Activated T-cell treated with anti-CD3 and anti-CD28 coated beads, Interleukin-2, amount 50 U/mL, for 48 hours (primary cell): ENCODE results near the gene MFN1.
"Not testable (repeated sequence)": the region's sequence is repeated elsewhere in the genome, so short reads cannot be mapped to it uniquely, and the experiment has no call there.

Source experiments
- DNase-seq, 2 experiments: peaks; one replicate each; pipeline ENCODE4 v3.0.0-alpha.2; 2020

The MFN1 gene

GRCh38 chr3:179347345-179348194 is at the start of gene MFN1:
Gene MFN1 (plus strand): TSS chr3:179347709. CDS start chr3:179348852, 1,143 bp downstream.
- DNase-seq: peak; percentile 89 to 90

DNA sequence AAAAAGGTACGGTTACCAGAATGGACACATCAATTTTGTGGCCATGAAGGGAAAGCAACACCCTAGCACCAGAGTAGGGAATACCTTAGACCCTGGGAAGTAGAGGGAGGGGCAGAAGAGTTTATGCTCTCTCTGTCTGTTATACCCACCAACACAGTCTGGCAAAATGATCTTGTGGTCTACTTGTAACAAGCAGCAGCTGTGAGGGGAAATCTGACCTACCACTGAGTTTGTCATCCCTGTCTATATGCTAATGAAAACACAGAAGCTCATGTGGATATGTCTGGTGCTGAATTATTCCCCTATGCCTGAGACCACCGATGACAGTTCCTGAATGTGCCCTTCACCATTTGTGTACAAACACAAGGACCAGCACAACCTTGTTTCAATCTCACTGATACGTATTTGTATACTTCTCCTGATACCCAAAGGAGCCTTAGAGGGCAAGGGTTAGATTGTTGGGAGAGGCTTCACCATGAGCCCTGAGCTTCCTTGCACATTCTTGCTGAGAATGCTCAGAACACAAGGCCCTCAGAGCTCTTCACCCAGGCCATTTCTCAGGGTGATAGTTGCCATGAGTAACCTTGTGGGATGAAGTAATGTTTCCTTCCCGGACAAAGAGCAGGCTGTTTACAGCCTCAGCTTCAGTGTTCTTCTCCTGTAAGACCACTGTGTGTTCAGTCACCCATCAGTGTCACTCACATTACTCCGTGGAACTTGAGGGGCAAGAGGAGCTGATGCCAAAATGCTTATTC is 49.4 kb upstream of the MFN1 start:
- DNase-seq: no peak

DNA sequence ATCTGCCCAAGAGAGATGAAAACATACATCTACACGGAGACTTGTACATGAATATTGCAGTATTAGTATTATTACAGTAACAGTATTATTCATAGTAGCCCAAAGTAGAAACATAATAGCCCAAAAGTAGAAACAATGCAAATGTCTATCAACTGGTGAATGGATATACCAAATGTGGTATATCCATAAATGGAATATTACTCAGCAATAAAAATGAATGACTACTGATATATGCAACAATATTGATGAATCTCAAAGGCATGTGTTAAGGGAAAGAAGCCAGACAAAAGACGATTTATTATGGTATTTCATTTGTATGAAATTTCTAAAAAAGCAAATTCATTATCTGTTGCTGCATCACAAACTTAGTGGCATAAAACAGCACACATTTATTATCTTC is 48.2 kb upstream of the MFN1 start:
- DNase-seq: no peak

DNA sequence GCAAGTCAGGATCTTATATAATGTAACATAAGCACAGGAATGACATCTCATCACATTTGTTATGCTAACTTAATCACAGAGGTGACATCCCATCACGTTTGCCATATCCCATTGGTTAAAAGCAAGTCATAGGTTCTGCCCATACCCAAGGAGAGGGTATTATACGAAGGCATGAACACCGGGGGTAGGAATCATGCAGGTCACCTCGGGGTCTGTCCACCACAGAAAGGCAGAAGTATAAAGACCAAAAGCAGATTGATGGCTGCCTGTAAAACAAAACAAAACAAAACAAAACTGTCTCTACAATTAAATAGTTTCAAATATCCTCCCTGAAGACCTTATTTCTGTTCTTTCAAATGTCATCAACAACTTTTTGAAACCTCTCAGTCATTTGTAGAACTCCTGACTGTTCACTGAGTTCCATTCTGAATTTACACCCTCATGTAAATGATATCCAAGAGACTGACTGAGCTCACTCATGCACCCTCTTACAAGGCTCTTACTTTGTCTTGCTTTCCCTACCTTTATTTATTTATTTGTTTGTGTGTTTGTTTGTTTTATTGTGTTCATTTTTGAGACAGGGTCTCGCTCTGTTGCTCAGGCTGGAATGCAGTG is 47.4 kb upstream of the MFN1 start:
- no peak for DNase-seq

DNA sequence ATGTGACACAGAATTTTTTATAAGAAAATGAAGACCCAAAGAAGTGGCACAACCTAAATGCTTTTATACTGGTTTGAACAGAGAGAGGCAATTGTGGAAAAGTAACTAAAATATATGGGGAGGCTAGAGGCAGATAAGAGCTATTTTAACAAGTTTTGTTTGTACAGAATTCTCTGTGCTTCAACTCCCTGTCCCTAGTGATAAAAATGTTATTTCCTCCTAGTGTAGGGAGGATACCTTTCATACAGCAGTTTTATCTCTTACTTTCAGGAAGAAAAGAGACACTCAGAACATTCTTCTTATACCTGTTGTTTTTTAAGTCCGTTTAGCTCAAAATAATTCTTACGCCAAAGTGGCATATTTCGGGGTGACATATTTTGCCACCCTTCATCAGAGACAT is 45.9 kb upstream of the MFN1 start:
- no peak for DNase-seq

GRCh38 chr3:179302111-179302510 is 45.4 kb upstream of the MFN1 start:
- no peak for DNase-seq

DNA sequence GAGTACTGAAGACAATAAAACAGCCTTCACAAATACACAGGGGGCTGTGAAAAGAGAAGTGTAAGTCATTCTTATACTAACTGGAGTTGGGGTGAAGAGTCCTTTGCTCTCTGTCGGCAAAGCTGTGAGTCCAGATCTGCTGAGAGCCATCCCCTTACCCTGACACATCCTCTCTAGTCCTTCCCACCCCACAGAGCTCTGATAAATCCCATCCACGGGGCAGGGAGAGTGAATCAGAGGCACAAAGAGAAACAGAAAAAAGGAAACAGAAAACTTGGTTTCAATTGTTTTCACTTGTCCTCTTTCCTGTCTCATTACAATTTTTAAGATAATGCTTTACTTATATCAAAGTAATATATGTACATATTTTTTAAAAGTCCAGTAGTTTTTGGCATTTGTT is 42.9 kb upstream of the MFN1 start:
- no peak for DNase-seq

GRCh38 chr3:179307362-179307761 is 40.1 kb upstream of the MFN1 start:
- DNase-seq: not testable (repeated sequence)

GRCh38 chr3:179308001-179308400 is 39.5 kb upstream of the MFN1 start:
- no peak for DNase-seq

DNA sequence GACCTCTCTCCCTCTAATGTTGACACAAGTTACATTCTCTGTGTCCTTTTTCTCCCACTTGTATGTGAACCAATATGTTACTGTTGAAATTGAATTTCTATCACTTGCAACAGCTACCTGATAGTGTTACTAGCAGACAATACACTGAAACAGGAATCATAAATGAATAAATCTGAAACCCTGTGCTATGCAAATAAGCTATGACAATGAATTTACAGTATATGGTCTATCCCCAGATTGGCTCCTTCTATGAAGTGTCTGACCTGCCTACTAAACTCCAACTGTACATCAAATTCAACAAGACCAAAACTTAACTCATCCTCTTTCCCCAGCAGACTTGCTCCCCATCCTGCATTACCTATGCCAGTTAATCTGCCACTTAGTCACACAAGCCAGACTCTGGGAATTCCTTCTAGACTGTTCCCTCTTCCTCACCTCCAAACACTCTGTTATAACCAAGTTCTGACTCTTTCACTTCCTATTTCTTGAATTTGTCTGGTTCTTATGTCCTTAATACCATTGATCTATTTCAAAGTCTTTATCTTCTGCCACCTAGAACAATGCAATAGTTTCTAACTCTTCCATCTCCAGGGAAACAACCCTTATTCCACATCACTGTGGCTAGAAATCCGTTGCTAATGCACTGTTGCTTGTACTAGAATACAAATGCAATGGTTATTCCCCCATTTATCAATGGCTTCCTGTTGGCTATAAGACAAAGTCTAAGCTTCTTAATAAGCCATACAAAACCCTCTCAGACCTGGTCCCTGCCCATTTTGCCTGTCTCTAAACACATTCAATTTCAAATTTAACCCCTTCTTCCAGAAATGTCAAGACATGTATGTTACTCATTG is 38.1 kb upstream of the MFN1 start:
- no peak for DNase-seq

DNA sequence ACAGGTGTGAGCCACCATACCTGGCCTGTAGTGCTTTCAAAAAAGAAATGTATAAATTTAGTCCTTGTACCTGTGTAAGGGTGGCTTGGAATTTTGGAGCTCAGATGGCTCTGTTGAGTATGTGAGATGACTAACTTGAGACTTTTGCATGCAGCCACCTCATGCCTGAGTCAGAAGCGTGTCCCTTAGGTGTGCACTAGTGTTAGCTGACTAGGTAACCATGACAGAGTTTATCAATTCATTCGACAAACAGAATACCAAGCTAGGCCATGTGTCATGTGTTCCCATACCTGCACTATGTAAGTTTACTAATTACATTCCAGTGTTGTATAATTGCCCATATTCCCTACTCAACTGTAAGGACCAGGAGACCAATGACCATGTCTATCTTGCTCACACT is 28.6 kb upstream of the MFN1 start:
- no peak for DNase-seq

GRCh38 chr3:179321668-179322285 is 25.7 kb upstream of the MFN1 start:
- no peak for DNase-seq

DNA sequence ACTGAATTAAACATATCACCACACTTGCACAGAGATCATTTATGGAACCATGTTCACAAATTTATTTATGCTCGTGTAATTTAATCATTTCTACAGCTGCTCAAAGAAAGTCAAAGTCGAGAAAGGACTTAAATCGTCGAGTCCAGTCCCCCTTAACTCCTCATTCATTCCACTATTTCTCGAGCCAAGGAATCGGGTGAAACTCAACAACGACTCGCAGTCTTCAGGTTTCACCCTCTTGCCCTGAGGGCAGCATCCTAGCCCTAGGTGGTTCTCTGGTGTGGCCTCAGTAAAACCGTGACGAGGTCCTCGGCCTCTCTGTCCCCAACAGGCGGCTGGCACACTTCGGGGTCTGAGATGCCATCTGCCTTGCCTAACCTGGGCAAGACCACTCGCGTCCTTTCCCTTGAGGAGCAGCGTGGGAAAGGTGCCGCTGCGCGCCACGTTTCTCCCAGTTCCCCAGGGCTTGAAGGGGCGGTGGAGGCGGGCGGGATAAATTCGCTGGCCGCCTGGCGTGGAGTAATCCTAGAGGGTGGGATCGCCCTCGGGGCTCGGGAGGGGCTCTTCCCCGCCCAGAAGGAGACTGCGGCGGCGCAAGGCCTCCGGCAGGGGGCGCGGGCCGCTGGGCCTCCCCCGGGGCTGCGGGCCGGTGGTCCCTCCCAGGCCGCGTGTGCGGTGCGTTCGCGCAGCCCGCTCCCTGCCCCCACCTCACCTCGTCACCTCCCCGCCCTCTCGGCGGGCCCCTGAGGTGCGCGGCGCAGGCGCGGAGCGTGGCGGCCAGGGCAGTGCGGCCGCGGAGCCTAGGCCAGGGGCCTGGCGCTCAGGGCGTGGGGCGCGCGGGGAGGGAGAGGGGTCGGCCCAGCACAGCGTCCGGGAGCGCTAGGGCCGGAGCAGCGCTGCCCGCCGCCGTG is 25.0 kb upstream of the MFN1 start, which contains the start of gene ZNF639:
Gene ZNF639, plus strand, starts transcription at position 746 of the 911 bp plus-strand sequence. CDS start 5,263 bp downstream, outside the sequence.
- DNase-seq: peak; percentile 83 to 89

DNA sequence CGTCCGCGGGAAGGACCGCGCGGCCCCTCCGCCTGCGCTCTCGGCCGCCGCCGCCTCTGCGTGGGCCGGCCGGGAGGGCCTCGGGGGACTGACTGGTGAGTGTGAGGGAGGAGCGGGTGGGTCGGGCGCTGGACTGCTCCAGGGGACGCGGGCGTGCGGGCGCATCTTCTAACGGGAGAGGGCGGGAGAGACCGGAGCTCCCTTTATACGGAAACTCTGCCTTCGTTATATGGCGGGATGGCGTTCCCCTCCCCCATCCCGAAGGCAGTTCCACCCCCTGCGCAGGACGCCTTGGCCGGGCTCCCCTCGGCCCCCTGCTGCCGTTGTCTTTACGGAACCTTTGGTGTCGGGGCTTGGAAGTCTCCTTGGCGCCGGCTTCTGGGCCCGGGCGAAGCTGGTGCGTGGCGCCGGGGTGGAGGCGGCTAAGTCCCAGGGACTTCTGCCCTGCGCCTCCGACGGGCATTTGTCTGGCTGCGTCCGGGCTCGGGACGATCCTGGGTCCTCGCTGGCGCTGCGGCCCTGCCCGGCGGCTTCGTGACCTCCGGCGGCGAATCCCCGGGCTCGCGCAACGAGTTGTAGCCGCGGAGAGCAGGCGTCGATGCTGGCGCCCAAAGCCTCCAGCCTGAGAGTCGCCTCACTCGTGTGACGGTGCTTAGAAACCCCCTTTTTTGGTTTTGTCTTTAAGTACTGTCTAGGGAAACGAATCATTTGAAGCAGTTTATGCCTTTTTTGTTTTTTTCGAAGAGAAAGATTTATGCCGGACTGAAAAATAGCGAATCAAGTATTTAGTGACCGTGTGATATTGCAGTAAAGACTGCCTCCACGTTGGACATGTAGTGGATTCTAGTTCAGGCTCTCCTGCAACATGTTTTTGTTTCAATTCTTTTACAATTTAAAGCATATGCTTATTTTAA is 24.1 kb upstream of the MFN1 start:
- peak; percentile 74 to 75 for DNase-seq

DNA sequence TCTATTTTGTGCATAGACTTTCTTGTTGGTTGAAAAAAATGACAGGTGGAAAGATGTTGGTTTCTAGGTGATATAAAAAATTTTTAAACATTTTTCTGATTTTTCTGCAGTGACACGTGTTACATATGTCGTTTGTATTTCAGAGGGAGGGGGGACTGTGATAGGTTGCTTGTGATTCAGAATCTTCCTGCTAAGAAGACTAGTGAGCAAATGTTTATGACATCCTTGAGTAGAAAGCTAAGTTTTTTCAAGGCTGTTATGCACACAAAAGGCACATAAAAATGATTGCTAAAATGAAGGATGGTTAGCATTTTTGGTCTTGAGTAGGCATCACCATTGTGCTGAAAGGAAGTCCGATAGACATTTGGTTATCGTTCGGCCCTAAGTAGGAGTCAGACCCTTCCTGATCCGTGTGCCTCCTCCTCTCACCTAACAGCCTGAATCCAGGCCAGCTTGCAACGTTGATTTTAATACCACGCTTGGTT is 23.2 kb upstream of the MFN1 start:
- DNase-seq: no peak

DNA sequence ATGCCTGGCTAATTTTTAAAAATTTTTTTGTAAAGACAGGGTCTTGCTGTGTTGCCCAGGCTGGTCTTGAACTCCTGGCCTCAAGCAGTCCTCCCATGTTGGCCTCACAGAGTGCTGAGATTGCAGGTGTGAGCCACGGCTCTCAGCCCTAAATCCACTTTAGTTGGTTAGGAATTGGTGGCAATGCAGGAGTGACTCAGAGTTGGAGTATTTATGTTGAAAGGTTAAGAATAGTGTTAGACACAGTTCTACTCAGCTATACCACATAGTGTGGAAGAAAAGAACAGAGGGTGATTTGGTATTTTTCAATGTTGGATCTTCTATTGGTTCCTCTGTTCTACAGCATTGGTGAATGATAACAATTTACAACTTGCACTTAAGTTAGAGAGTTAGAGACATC is 17.1 kb upstream of the MFN1 start:
- no peak for DNase-seq

GRCh38 chr3:179332240-179332639 is 15.3 kb upstream of the MFN1 start:
- DNase-seq: no peak

DNA sequence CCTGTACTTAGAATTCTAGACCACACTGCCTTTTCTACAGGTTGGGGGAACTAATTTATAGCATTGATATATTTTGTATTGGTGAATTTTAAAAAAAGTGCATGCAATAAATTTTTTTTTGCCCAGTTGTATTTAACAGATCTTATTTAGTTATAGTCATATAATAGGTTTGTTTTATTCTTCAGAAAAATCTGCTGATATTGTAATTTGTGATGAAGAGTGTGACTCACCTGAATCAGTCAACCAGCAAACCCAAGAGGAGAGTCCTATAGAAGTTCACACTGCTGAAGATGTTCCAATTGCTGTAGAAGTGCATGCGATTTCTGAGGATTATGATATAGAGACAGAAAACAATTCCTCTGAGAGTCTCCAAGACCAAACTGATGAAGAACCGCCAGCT is 14.4 kb upstream of the MFN1 start:
- DNase-seq: no peak

DNA sequence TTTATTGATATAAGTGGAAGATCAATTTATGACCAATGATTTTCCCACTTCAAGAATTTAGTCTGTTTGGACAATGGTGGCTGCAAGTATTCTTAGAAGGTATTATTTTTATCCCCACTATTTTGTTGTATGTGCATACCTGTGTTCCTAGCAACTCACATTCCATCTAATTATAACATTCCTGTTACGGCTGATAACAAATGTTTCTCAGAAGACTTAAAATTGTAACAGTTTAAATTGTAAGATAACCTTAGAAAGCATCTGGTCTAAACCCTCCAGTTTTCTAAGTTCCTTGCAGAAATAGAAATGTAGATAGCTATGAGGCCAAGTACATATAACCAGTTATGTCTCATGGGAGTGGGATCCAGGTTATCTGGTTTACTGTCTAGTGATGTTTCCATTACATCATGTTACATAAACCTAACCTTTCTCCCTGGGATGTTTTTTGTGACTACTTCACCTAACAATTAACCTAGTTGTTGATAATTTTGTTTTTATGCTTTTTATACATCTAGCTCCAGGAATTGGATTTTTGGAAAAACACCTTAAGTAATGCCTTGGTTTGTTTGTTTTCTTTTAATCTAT is 11.1 kb upstream of the MFN1 start:
- no peak for DNase-seq
